K562 (cell line): ENCODE data around the gene HNRNPH1. TPM values are rescaled to one million over a fixed set of nuclear protein-coding genes. Genes with fewer than 3 reads are reported as not detected.
A peak's percentile ranks its signal among the peaks of the same experiment; 100 is the strongest.

Experiments
- CHD1 ChIP-seq: fragments of 200-600 bp; sonication (generic); IDR thresholded peaks from one replicate; pipeline ENCODE4 v1.6.1; 2012; ENCODE audit warnings: mild to moderate bottlenecking, moderate library complexity, low read length, inconsistent platforms
- ETV6 ChIP-seq, 3 experiments: fragments of 150-350 bp in 1 of 3; sonication (generic) in 1 of 3; formaldehyde crosslinking in 1 of 3; IDR thresholded peaks; 2 replicates each; pipeline versions ENCODE4 v1.6.1 to v1.8.0; 2014 to 2022; ENCODE audit warnings: borderline replicate concordance in 2 of 3, low read depth in 2 of 3, antibody characterized with exemption in 1 of 3, low read length in 1 of 3, mild to moderate bottlenecking in 1 of 3, missing genetic modification reagents in 1 of 3
- HMBOX1 ChIP-seq: sonication (generic); IDR thresholded peaks from 2 replicates; pipeline ENCODE4 v1.6.1; 2016
- HNRNPL ChIP-seq: fragments of 200-400 bp; formaldehyde crosslinking; IDR thresholded peaks from 2 replicates; pipeline ENCODE4 v1.6.1; 2017; ENCODE audit warnings: low read depth, mild to moderate bottlenecking, low read length
- IRF2 ChIP-seq: sonication (generic); formaldehyde crosslinking; IDR thresholded peaks from 2 replicates; pipeline ENCODE4 v1.8.1; 2022; ENCODE audit warnings: mild to moderate bottlenecking, missing genetic modification reagents
- MYNN ChIP-seq, 2 experiments: sonication (generic); formaldehyde crosslinking in 1 of 2; IDR thresholded peaks; 2 replicates each; pipeline versions ENCODE4 v1.5.0 to v1.6.1; 2016 to 2020; ENCODE audit warnings: antibody characterized with exemption in 1 of 2, missing genetic modification reagents in 1 of 2
- NR3C1 ChIP-seq: sonication (generic); formaldehyde crosslinking; IDR thresholded peaks from 2 replicates; pipeline ENCODE4 v1.8.1; 2022; ENCODE audit warnings: missing genetic modification reagents
- RB1 ChIP-seq: fragments of 450-650 bp; IDR thresholded peaks from 2 replicates; pipeline ENCODE4 v1.6.1; 2017; ENCODE audit warnings: low read depth, mild to moderate bottlenecking
- RBM17 ChIP-seq: fragments of 200-400 bp; formaldehyde crosslinking; IDR thresholded peaks from 2 replicates; pipeline ENCODE4 v1.6.1; 2017; ENCODE audit warnings: low read depth, mild to moderate bottlenecking, low read length, borderline replicate concordance
- REST ChIP-seq, 2 experiments: fragments of 450-650 bp; formaldehyde crosslinking in 1 of 2; IDR thresholded peaks; 2 replicates each; pipeline versions ENCODE4 v1.4.0 to v1.6.1; 2014 to 2020; ENCODE audit warnings: mild to moderate bottlenecking in 2 of 2, borderline replicate concordance in 1 of 2, low read depth in 1 of 2
- RUNX1 ChIP-seq: sonication (generic); IDR thresholded peaks from 2 replicates; pipeline ENCODE4 v1.6.1; 2016; ENCODE audit warnings: antibody characterized with exemption, low read depth
- SMAD1 ChIP-seq: fragments of 150-350 bp; IDR thresholded peaks from 2 replicates; pipeline ENCODE4 v1.6.1; 2014; ENCODE audit warnings: low read length, low read depth; ENCODE audit not compliant: partially characterized antibody
- TAL1 ChIP-seq: fragments of 450-650 bp; IDR thresholded peaks from 2 replicates; pipeline ENCODE4 v1.6.1; 2016; ENCODE audit warnings: mild to moderate bottlenecking
- TCF7 ChIP-seq: sonication (generic); IDR thresholded peaks from 2 replicates; pipeline ENCODE4 v1.6.1; 2016; ENCODE audit warnings: antibody characterized with exemption, borderline replicate concordance
- ZEB2 ChIP-seq: fragments of 450-650 bp; IDR thresholded peaks from 2 replicates; pipeline ENCODE4 v1.6.1; 2016
- ZFP1 ChIP-seq: fragments of 450-650 bp; formaldehyde crosslinking; IDR thresholded peaks from 2 replicates; pipeline ENCODE4 v1.4.0; 2020; ENCODE audit warnings: mild to moderate bottlenecking, mixed read lengths
- ZNF124 ChIP-seq: sonication (generic); formaldehyde crosslinking; IDR thresholded peaks from 2 replicates; pipeline ENCODE4 v1.8.1; 2022; ENCODE audit warnings: missing genetic modification reagents
- ZNF57 ChIP-seq: fragments of 450-650 bp; formaldehyde crosslinking; IDR thresholded peaks from 2 replicates; pipeline ENCODE4 v1.4.0; 2020; ENCODE audit warnings: mild to moderate bottlenecking, moderate library complexity
- ZNF740 ChIP-seq, 3 experiments: fragments of 200-800 bp in 1 of 3; sonication (Bioruptor generic) in 1 of 3; sonication (generic) in 1 of 3; formaldehyde crosslinking in 1 of 3; IDR thresholded peaks; 2 replicates each; pipeline versions ENCODE4 v1.6.1 to v1.8.0; 2016 to 2022; ENCODE audit warnings: mild to moderate bottlenecking in 2 of 3, missing compliant biosample characterization in 2 of 3, missing genetic modification characterization in 2 of 3, missing genetic modification reagents in 1 of 3
- polyA plus RNA-seq, 8 experiments: library from polyadenylated mRNA; depleted of rRNA in 4 of 8; stranded (reverse) in 5 of 8; unstranded in 3 of 8; fragments of >200 nt; fragmentation: Nextera tagmentation in 2 of 8; fragmentation: Illumina TruSeq in 1 of 8; extraction: Ambion mirVana in 2 of 8; extraction: Trizol in 1 of 8; gene quantifications; 2 replicates each; pipeline versions ENCODE4 v1.2.1 to v1.2.3, GENCODE V29; 2011 to 2014; ENCODE audit warnings: inconsistent platforms in 1 of 8, missing spikeins in 1 of 8
- total RNA-seq, 7 experiments: library from RNA; depleted of rRNA in 6 of 7; stranded (reverse); fragments of >200 nt in 6 of 7; fragmentation: Illumina TruSeq in 2 of 7; extraction: Trizol in 2 of 7; gene quantifications; 2 replicates each; pipeline versions ENCODE4 v1.2.1 to v1.2.3, GENCODE V29; 2011 to 2021; ENCODE audit warnings: low replicate concordance in 1 of 7

HNRNPH1 gene
- total and polyA plus RNA-seq, 9 of the 15 experiments (the other 6 are each of a cell fraction or from before 2014, with no cell fraction given): 103 to 656 (median 561) TPM

- TF ChIP-seq REST (IDR thresholded peaks at IDR 0.05; ENCODE audit: borderline replicate concordance) (peak; percentile 77), REST (CRISPR knock-in tag; IDR thresholded peaks at IDR 0.05; ENCODE audit: low read depth) (no peak), TCF7 (no peak), ZFP1 (CRISPR knock-in tag) (no peak), HNRNPL (no peak), IRF2 (CRISPR knock-in tag) (no peak), RBM17 (no peak), ZNF740 (CRISPR knock-in tag; IDR thresholded peaks at IDR 0.05) (no peak), ZNF740 (tag; IDR thresholded peaks at IDR 0.05) (no peak), RUNX1 (no peak), SMAD1 (no peak), HMBOX1 (no peak), ZEB2 (no peak), ETV6 (IDR thresholded peaks at IDR 0.05; ENCODE audit: borderline replicate concordance in 1 of 2, low read depth in 2 of 2, low read length in 1 of 2) (no peak), ETV6 (CRISPR knock-in tag; IDR thresholded peaks at IDR 0.05; ENCODE audit: borderline replicate concordance) (no peak), ZNF124 (CRISPR knock-in tag) (no peak), RB1 (peak; percentile 45), NR3C1 (CRISPR knock-in tag) (no peak), ZNF57 (no peak), CHD1 (no peak), MYNN (IDR thresholded peaks at IDR 0.05) (0 out of 2 replicates have a peak, but pooled peaks have one; percentile 32), MYNN (CRISPR knock-in tag; IDR thresholded peaks at IDR 0.05) (no peak), TAL1 (no peak)
These were observed 44.9 kb upstream of the HNRNPH1 start (continued) for GRCh38 chr5:179668391-179668790.
